Measurements from ENCODE around the gene SPAG17. TPM values are rescaled to one million over a fixed set of nuclear protein-coding genes. Genes with fewer than 3 reads are reported as not detected.

Gene SPAG17
- total RNA-seq, 1 donor from 2014 or later = 5.6 TPM

DNA sequence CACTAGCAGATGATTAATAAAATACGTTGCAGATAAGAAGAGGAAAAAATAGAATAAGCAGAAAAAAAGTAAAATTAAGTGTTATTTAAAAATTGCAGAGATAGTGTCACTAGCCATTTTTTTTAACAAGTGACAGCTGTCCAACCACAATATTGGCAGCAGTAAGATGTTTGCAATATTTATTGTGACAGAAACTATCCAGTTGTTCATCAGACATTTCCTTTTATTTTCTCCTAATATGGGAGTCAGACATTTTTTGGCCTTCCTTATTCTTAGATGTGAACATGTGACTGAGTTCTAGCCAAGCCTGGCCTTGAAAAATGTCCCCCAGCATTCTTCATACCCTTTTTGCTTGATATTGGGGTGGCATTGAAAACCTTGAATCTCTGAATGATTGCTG is 3.4 kb upstream of the SPAG17 start:
- no peak for DNase-seq (ENCODE audit: extremely low spot score, unreplicated experiment)
- H3K4me3 Mint-ChIP-seq = no peak overlapping the region
- no peak overlapping the region for H3K27ac Mint-ChIP-seq
- no peaks in the 10 kb centered on the region for H3K27me3 Mint-ChIP-seq
- peaks cover 18% of the 10 kb centered on the region for H3K9me3 Mint-ChIP-seq
- TF ChIP-seq, protein P1, sequence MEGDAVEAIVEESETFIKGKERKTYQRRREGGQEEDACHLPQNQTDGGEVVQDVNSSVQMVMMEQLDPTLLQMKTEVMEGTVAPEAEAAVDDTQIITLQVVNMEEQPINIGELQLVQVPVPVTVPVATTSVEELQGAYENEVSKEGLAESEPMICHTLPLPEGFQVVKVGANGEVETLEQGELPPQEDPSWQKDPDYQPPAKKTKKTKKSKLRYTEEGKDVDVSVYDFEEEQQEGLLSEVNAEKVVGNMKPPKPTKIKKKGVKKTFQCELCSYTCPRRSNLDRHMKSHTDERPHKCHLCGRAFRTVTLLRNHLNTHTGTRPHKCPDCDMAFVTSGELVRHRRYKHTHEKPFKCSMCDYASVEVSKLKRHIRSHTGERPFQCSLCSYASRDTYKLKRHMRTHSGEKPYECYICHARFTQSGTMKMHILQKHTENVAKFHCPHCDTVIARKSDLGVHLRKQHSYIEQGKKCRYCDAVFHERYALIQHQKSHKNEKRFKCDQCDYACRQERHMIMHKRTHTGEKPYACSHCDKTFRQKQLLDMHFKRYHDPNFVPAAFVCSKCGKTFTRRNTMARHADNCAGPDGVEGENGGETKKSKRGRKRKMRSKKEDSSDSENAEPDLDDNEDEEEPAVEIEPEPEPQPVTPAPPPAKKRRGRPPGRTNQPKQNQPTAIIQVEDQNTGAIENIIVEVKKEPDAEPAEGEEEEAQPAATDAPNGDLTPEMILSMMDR (conservative IDR thresholded peaks at IDR 0.05) = no peak
- H3K36me3 Mint-ChIP-seq = no peaks in the 10 kb centered on the region
- H3K4me1 Mint-ChIP-seq (ENCODE audit: unreplicated experiment) = peaks cover 18% of the 10 kb centered on the region

DNA sequence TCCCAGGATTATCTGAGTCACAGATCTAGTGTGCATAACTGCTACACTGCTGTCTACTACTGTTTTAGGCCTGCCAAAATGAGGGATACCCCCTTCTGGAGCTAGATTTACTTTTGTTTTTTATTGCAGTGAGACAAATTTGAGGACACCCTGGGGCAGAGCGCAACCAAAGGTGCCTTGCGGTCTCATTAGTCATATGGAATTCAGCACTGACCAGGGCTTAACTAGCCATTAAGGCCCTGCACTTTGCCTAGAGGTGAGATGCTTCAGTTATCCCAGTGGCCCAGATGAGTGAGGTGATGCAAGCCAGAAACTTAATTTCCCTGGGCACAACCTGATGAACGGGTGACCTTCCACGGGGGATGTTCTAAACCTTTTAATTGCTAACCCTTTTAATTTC is 998 bp upstream of the SPAG17 start:
- H3K9me3 Mint-ChIP-seq = peaks cover 4% of the 10 kb centered on the region
- no peaks in the 10 kb centered on the region for H3K36me3 Mint-ChIP-seq
- H3K4me3 Mint-ChIP-seq = peak overlapping the region; percentile 80
- DNase-seq (ENCODE audit: extremely low spot score, unreplicated experiment) = no peak
- TF ChIP-seq, protein P1 (conservative IDR thresholded peaks at IDR 0.05) = no peak
- H3K27ac Mint-ChIP-seq = no peak overlapping the region
- no peaks in the 10 kb centered on the region for H3K27me3 Mint-ChIP-seq
- H3K4me1 Mint-ChIP-seq (ENCODE audit: unreplicated experiment) = peaks cover 18% of the 10 kb centered on the region

DNA sequence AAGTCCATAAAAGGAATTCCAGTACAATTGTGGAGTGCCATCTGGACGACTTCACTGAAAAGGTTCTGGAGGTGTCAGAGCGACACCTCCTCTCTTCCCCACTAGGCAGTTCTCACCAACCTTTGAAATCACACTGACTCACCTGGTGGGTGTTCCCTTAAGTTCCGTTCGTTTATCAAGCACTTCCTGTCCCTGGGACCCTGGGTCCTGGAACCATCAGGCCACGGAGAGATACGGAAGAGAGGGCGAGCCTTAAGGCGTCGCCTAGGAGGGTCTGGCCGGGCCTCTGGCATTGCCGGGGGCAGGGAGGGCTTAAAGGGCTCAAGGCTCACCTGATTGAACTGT is 317 bp downstream of the SPAG17 start:
- H3K27me3 Mint-ChIP-seq = no peaks in the 10 kb centered on the region
- TF ChIP-seq, protein P1 (conservative IDR thresholded peaks at IDR 0.05) = no peak
- H3K36me3 Mint-ChIP-seq = no peaks in the 10 kb centered on the region
- H3K4me3 Mint-ChIP-seq = peak overlapping the region; percentile 80
- H3K9me3 Mint-ChIP-seq = peaks cover 4% of the 10 kb centered on the region
- H3K4me1 Mint-ChIP-seq (ENCODE audit: unreplicated experiment) = peaks cover 18% of the 10 kb centered on the region
- no peak for DNase-seq (ENCODE audit: extremely low spot score, unreplicated experiment)
- H3K27ac Mint-ChIP-seq = peak overlapping the region; percentile 59

DNA sequence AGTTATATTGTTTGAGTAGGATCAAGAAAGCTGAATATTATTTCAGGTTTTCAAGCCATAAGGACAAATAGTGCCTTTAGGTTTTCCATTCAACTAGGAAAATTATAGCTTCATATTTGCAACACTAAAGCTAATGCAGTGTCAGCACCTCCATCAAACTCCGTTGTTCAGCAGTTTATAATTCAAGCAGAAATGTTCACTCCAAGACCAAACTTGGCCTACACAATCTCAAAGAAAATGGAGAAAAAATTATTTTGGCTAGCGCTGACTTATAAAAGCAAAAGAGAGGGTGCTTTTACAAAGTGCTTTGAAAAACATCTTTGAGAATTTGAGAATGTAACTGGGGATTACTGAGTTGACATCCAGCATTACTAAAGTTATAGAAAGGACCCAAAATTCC is 1.4 kb downstream of the SPAG17 start:
- peaks cover 18% of the 10 kb centered on the region for H3K4me1 Mint-ChIP-seq (ENCODE audit: unreplicated experiment)
- no peaks in the 10 kb centered on the region for H3K27me3 Mint-ChIP-seq
- TF ChIP-seq, protein P1 (conservative IDR thresholded peaks at IDR 0.05) = no peak
- no peak overlapping the region for H3K27ac Mint-ChIP-seq
- no peaks in the 10 kb centered on the region for H3K36me3 Mint-ChIP-seq
- no peak overlapping the region for H3K4me3 Mint-ChIP-seq
- H3K9me3 Mint-ChIP-seq = peaks cover 4% of the 10 kb centered on the region
- DNase-seq (ENCODE audit: extremely low spot score, unreplicated experiment) = no peak

DNA sequence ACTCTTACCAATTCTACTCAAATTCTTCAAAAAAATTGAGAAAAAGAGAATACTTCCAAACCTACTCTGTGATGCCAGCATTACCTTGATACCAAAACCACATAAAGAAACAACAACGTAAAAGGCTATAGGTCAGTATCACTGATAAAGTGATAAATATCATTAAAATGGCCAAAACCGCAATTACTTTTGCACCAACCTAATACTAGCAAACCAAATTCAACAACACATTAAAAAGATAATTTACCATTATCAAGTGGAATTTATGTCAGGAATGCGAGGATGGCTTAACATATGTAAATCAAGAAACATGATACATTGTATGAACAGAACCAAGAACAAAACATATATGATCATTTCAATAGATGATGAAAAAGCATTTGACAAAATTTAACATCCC is 7.0 kb downstream of the SPAG17 start:
- Mint-ChIP-seq H3K9me3 (peaks cover 14% of the 10 kb centered on the region), H3K4me3 (no peak overlapping the region), H3K27ac (no peak overlapping the region), H3K36me3 (no peaks in the 10 kb centered on the region), H3K4me1 (ENCODE audit: unreplicated experiment) (no peaks in the 10 kb centered on the region), H3K27me3 (no peaks in the 10 kb centered on the region)
- TF ChIP-seq, protein P1 (conservative IDR thresholded peaks at IDR 0.05) = no peak
- DNase-seq (ENCODE audit: extremely low spot score, unreplicated experiment) = no peak

DNA sequence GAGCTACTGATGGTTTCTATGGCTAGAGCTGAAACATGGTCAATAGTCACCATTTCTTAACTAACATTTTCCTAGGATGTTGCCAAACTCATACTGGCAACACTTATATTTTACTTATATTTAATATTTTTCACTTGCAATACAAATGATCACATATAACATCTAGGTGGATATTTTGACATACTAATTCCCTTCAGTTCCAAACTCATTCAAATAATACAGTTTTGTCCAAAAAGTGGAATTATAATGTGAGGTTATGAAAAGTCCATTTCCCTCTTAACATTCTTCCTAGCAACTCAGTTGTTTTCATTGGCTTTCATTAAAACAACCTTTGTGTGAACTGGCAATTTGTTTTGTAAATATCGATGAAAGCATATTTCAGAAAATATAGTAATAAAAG is 16.0 kb downstream of the SPAG17 start:
- H3K4me3 Mint-ChIP-seq = no peak overlapping the region
- H3K36me3 Mint-ChIP-seq = no peaks in the 10 kb centered on the region
- H3K9me3 Mint-ChIP-seq = no peaks in the 10 kb centered on the region
- H3K27me3 Mint-ChIP-seq = no peaks in the 10 kb centered on the region
- H3K27ac Mint-ChIP-seq = no peak overlapping the region
- no peak for DNase-seq (ENCODE audit: extremely low spot score, unreplicated experiment)
- TF ChIP-seq, protein P1 (conservative IDR thresholded peaks at IDR 0.05) = no peak
- H3K4me1 Mint-ChIP-seq (ENCODE audit: unreplicated experiment) = no peaks in the 10 kb centered on the region
